Measurements from ENCODE around the gene LACRT.

DNA sequence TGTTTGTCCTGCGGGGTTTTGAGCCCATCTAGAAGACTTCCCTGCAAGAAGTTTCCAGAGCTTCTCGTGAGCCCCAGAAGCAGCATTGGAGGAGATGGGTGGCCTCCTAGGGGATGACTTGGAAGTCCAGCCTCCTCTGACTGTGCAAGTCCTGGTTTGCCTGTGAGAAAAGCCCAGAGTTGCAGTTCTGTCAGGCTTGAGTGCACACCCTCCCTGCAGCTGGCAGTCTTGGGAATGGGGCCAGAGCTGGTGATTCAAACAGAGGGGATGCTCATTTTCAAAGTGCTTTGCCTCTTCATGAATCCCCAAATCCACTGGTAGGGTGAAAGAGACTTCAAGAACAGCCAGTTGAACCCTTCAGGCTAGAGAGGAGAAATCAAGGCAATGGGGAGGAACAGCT, 42.4 kb downstream of the LACRT start:
- no peak for TF ChIP-seq CTCF (IDR thresholded peaks at IDR 0.05)
- no peak for TF ChIP-seq EP300 (IDR thresholded peaks at IDR 0.05)
- no peak for TF ChIP-seq POLR2A (IDR thresholded peaks at IDR 0.05)
